ENCODE results near the gene SOST. TPM values are rescaled to one million over a fixed set of nuclear protein-coding genes. Genes with fewer than 3 reads are reported as not detected.

Gene SOST
- total RNA-seq, 1 donor from 2014 or later, result not detected

- Mint-ChIP-seq H3K4me1 (ENCODE audit: low read depth) (peaks cover 7% of the 10 kb centered on the region), H3K9me3 (ENCODE audit: low read depth) (no peaks in the 10 kb centered on the region), H3K4me3 (ENCODE audit: unreplicated experiment) (no peak overlapping the region), H3K27me3 (ENCODE audit: low read depth) (no peaks in the 10 kb centered on the region), H3K27ac (ENCODE audit: unreplicated experiment) (no peak overlapping the region), H3K36me3 (ENCODE audit: low read depth) (no peaks in the 10 kb centered on the region)
- DNase-seq (ENCODE audit: low spot score), result no peak
- TF ChIP-seq CTCF (IDR thresholded peaks at IDR 0.05), result no peak
Observed at GRCh38 chr17:43734376-43734775, 24.2 kb downstream of the SOST start.

GRCh38 chr17:43733956-43734355 lies 24.6 kb downstream of the SOST start:
- Mint-ChIP-seq H3K27me3 (ENCODE audit: low read depth) (no peaks in the 10 kb centered on the region), H3K36me3 (ENCODE audit: low read depth) (no peaks in the 10 kb centered on the region), H3K27ac (ENCODE audit: unreplicated experiment) (no peak overlapping the region), H3K4me1 (ENCODE audit: low read depth) (peaks cover 7% of the 10 kb centered on the region), H3K9me3 (ENCODE audit: low read depth) (no peaks in the 10 kb centered on the region), H3K4me3 (ENCODE audit: unreplicated experiment) (no peak overlapping the region)
- DNase-seq (ENCODE audit: low spot score), result no peak
- TF ChIP-seq CTCF (IDR thresholded peaks at IDR 0.05), result no peak

- no peaks in the 10 kb centered on the region for H3K27me3 Mint-ChIP-seq (ENCODE audit: low read depth)
- H3K4me3 Mint-ChIP-seq (ENCODE audit: unreplicated experiment), result no peak overlapping the region
- no peaks in the 10 kb centered on the region for H3K36me3 Mint-ChIP-seq (ENCODE audit: low read depth)
- H3K27ac Mint-ChIP-seq (ENCODE audit: unreplicated experiment), result no peak overlapping the region
- no peak for DNase-seq (ENCODE audit: low spot score)
- peaks cover 7% of the 10 kb centered on the region for H3K4me1 Mint-ChIP-seq (ENCODE audit: low read depth)
- no peak for TF ChIP-seq CTCF (IDR thresholded peaks at IDR 0.05)
- H3K9me3 Mint-ChIP-seq (ENCODE audit: low read depth), result no peaks in the 10 kb centered on the region
Observed at GRCh38 chr17:43732958-43733357, 25.6 kb downstream of the SOST start.

- H3K36me3 Mint-ChIP-seq (ENCODE audit: low read depth), result no peaks in the 10 kb centered on the region
- no peak for DNase-seq (ENCODE audit: low spot score)
- no peak overlapping the region for H3K27ac Mint-ChIP-seq (ENCODE audit: unreplicated experiment)
- H3K4me3 Mint-ChIP-seq (ENCODE audit: unreplicated experiment), result no peak overlapping the region
- no peaks in the 10 kb centered on the region for H3K27me3 Mint-ChIP-seq (ENCODE audit: low read depth)
- no peaks in the 10 kb centered on the region for H3K9me3 Mint-ChIP-seq (ENCODE audit: low read depth)
- TF ChIP-seq CTCF (IDR thresholded peaks at IDR 0.05), result no peak
- H3K4me1 Mint-ChIP-seq (ENCODE audit: low read depth), result peaks cover 12% of the 10 kb centered on the region
Observed at GRCh38 chr17:43728081-43728480, 30.5 kb downstream of the SOST start.

- no peaks in the 10 kb centered on the region for H3K27me3 Mint-ChIP-seq (ENCODE audit: low read depth)
- DNase-seq (ENCODE audit: low spot score), result no peak
Observed at GRCh38 chr17:43723697-43724359, 34.8 kb downstream of the SOST start.

More at GRCh38 chr17:43723697-43724359, 34.8 kb downstream of the SOST start:
- Mint-ChIP-seq H3K27ac (ENCODE audit: unreplicated experiment) (no peak overlapping the region), H3K4me1 (ENCODE audit: low read depth) (peaks cover 22% of the 10 kb centered on the region), H3K36me3 (ENCODE audit: low read depth) (no peaks in the 10 kb centered on the region), H3K9me3 (ENCODE audit: low read depth) (no peaks in the 10 kb centered on the region), H3K4me3 (ENCODE audit: unreplicated experiment) (no peak overlapping the region)
- TF ChIP-seq CTCF (IDR thresholded peaks at IDR 0.05), result no peak

All from chondrocyte (in vitro differentiated cells).